ENCODE measurements around the gene MCTS1. TPM values are rescaled to one million over a fixed set of nuclear protein-coding genes. Genes with fewer than 3 reads are reported as not detected.
"Not testable (repeated sequence)": the region's sequence is repeated elsewhere in the genome, so short reads cannot be mapped to it uniquely, and the experiment has no call there.

Gene MCTS1
- total and polyA plus RNA-seq, 7 donors: 14.7 to 89.9 (median 25.7) TPM

GRCh38 chrX:120642871-120643270, 39.0 kb downstream of the MCTS1 start:
- Histone ChIP-seq H3K9me3 (no peaks in the 10 kb centered on the region), H3K4me1 (no peaks in the 10 kb centered on the region), H3K27me3 (no peaks in the 10 kb centered on the region), H3K4me3 (no peak overlapping the region), H3K27ac (no peak overlapping the region), H3K36me3 (no peaks in the 10 kb centered on the region)
- DNase-seq: no peak
- WGBS, 2 donors: 78 to 90% methylated on average over 2 of the region's 2 CpGs
- TF ChIP-seq POLR2A (IDR thresholded peaks at IDR 0.05) (no peak), POLR2AphosphoS5 (IDR thresholded peaks at IDR 0.05) (no peak)
- intact Hi-C loops (cut with DNase I): no loop called here

- no peak overlapping the region for H3K27ac ChIP-seq
- no peaks in the 10 kb centered on the region for H3K4me1 ChIP-seq
- intact Hi-C loops (cut with DNase I): no loop called here
- WGBS, 2 donors: 60 to 83% methylated on average over 4 of the region's 4 CpGs
- no peak for DNase-seq
- H3K27me3 ChIP-seq: no peaks in the 10 kb centered on the region
- H3K4me3 ChIP-seq: no peak overlapping the region
- no peaks in the 10 kb centered on the region for H3K36me3 ChIP-seq
- H3K9me3 ChIP-seq: no peaks in the 10 kb centered on the region
- no peak for TF ChIP-seq POLR2AphosphoS5 (IDR thresholded peaks at IDR 0.05)
- TF ChIP-seq, protein P1, sequence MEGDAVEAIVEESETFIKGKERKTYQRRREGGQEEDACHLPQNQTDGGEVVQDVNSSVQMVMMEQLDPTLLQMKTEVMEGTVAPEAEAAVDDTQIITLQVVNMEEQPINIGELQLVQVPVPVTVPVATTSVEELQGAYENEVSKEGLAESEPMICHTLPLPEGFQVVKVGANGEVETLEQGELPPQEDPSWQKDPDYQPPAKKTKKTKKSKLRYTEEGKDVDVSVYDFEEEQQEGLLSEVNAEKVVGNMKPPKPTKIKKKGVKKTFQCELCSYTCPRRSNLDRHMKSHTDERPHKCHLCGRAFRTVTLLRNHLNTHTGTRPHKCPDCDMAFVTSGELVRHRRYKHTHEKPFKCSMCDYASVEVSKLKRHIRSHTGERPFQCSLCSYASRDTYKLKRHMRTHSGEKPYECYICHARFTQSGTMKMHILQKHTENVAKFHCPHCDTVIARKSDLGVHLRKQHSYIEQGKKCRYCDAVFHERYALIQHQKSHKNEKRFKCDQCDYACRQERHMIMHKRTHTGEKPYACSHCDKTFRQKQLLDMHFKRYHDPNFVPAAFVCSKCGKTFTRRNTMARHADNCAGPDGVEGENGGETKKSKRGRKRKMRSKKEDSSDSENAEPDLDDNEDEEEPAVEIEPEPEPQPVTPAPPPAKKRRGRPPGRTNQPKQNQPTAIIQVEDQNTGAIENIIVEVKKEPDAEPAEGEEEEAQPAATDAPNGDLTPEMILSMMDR (IDR thresholded peaks at IDR 0.05): no peak
- no peak for TF ChIP-seq POLR2A (IDR thresholded peaks at IDR 0.05)
- no peak for TF ChIP-seq EP300 (IDR thresholded peaks at IDR 0.05)
Measured at GRCh38 chrX:120647127-120647526, 43.2 kb downstream of the MCTS1 start.

DNA sequence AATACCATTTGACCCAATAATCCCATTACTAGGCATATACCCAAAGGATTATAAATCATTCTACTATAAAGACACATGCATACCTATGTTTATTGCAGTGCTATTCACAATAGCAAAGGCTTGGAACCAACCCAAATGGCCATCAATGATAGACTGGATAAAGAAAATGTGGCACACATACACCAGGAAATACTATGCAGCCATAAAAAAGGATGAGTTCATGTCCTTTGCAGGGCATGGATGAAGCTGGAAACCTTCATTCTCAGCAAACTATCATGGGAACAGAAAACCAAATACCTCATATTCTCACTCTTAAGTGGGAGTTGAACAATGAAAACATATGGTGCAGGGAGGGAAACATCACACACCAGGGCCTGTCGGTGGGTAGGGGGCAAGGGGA, 48.4 kb downstream of the MCTS1 start:
- H3K4me1 ChIP-seq; H3K9me3 ChIP-seq; H3K36me3 ChIP-seq; DNase-seq; H3K27me3 ChIP-seq; intact Hi-C loops (cut with DNase I); H3K27ac ChIP-seq; H3K4me3 ChIP-seq: not testable (repeated sequence)
- WGBS, 2 donors: 94 to 96% methylated on average over 1 of the region's 1 CpG

- no peak for DNase-seq
- intact Hi-C loops (cut with DNase I): no loop called here
- H3K9me3 ChIP-seq: no peaks in the 10 kb centered on the region
- TF ChIP-seq EP300 (IDR thresholded peaks at IDR 0.05) (no peak), POLR2A (IDR thresholded peaks at IDR 0.05) (no peak), POLR2AphosphoS5 (IDR thresholded peaks at IDR 0.05) (no peak)
- TF ChIP-seq, protein P1 (IDR thresholded peaks at IDR 0.05): no peak
- H3K36me3 ChIP-seq: no peaks in the 10 kb centered on the region
- no peak overlapping the region for H3K4me3 ChIP-seq
- H3K27ac ChIP-seq: no peak overlapping the region
- H3K27me3 ChIP-seq: no peaks in the 10 kb centered on the region
- WGBS, 2 donors: 25 to 66% methylated on average over 3 of the region's 3 CpGs
- no peaks in the 10 kb centered on the region for H3K4me1 ChIP-seq
Measured at GRCh38 chrX:120653000-120653399, 49.1 kb downstream of the MCTS1 start.

DNA sequence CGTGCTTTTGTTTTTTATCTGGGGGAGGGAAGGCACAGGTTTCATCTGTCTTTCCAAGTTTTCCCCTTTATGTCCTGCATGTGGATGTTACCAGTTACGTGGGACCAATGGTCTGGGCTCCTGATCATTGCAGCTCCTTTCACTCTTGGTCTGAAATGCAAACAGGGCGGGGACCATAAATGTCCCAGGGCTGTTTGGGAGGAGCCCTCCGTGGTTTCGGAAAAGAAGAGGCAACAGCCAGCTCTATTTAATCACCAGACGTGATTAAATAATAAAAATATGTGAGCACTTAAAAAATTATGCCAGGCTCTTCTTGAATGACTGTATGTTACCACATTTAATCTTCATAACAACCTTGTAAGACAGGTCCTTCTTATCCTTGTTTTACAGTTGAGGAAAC, 56.7 kb downstream of the MCTS1 start:
- 16 to 76% methylated on average over 6 of the region's 6 CpGs for WGBS, 2 donors
- intact Hi-C loops (cut with DNase I): no loop called here
- Histone ChIP-seq H3K27me3 (no peaks in the 10 kb centered on the region), H3K4me3 (no peak overlapping the region), H3K4me1 (no peaks in the 10 kb centered on the region), H3K36me3 (no peaks in the 10 kb centered on the region), H3K27ac (no peak overlapping the region), H3K9me3 (no peaks in the 10 kb centered on the region)
- no peak for DNase-seq
- TF ChIP-seq, protein P1 (IDR thresholded peaks at IDR 0.05): no peak
- no peak for TF ChIP-seq EP300 (IDR thresholded peaks at IDR 0.05)
- TF ChIP-seq POLR2AphosphoS5 (IDR thresholded peaks at IDR 0.05): no peak
- no peak for TF ChIP-seq POLR2A (IDR thresholded peaks at IDR 0.05)

Other genes with a start within 250 kb of the MCTS1 start
- not detected for gene ATP1B4, start 242.0 kb upstream of the MCTS1 start, total RNA-seq
- gene ATP1B4, start 242.0 kb upstream of the MCTS1 start, polyA plus RNA-seq: not detected
- 10 to 100 TPM; 61.8 to 92.0 (median 81.1) TPM for gene LAMP2, start 134.8 kb upstream of the MCTS1 start, total RNA-seq
- 10 to 100 TPM; 12.6 to 43.0 (median 38.9) TPM for gene LAMP2, start 134.8 kb upstream of the MCTS1 start, polyA plus RNA-seq
- 10 to 100 TPM; 46.2 to 62.0 (median 49.9) TPM for gene CUL4B, start 43.1 kb upstream of the MCTS1 start, total RNA-seq
- gene CUL4B, start 43.1 kb upstream of the MCTS1 start, polyA plus RNA-seq: 10 to 100 TPM; 13.8 to 17.0 (median 15.5) TPM
- 10 to 100 TPM; 16.6 to 29.3 (median 22.2) TPM for gene C1GALT1C1, start 26.0 kb downstream of the MCTS1 start, total RNA-seq
- 10 to 100 TPM in 2 of 3 donors, 1 to 10 TPM in 1; 5.4 to 31.7 (median 14.3) TPM for gene C1GALT1C1, start 26.0 kb downstream of the MCTS1 start, polyA plus RNA-seq